Heart left ventricle (tissue), 16 donors: ENCODE measurements around the gene PAX5. TPM values are rescaled to one million over a fixed set of nuclear protein-coding genes. Genes with fewer than 3 reads are reported as not detected.

Source experiments
- ATAC-seq, 4 donors: fragments of 200-7000 bp; cut with Tn5 transposase; one replicate each; pipeline ENCODE4 v1.9.1; 2020 to 2022; ENCODE audit warnings: moderate library complexity in 4 of 4, mild to moderate bottlenecking in 3 of 4, moderate number of reproducible peaks in 1 of 4
- DNase-seq, 5 donors: peaks; one replicate each; pipeline ENCODE4 v3.0.0-alpha.2; 2020
- H3K27ac ChIP-seq, 12 donors: fragments of 200-600 bp; sonication (generic) in 4 of 12; one replicate each; pipeline versions ENCODE4 v1.5.0 to v1.8.0; 2016 to 2022; ENCODE audit warnings: mild to moderate bottlenecking in 2 of 12
- H3K27me3 ChIP-seq, 9 donors: fragments of 200-600 bp; sonication (generic) in 2 of 9; one replicate each; pipeline versions ENCODE4 v1.5.1 to v1.8.0; 2016 to 2022; ENCODE audit warnings: mild to moderate bottlenecking in 3 of 9
- H3K36me3 ChIP-seq, 9 donors: fragments of 200-600 bp; sonication (generic) in 2 of 9; one replicate each; pipeline versions ENCODE4 v1.5.0 to v1.8.0; 2018 to 2022; ENCODE audit warnings: mild to moderate bottlenecking in 2 of 9
- H3K4me1 ChIP-seq, 12 donors: fragments of 200-600 bp; sonication (generic) in 4 of 12; one replicate each; pipeline versions ENCODE4 v1.5.0 to v1.8.0; 2016 to 2022; ENCODE audit warnings: mild to moderate bottlenecking in 3 of 12
- H3K4me3 ChIP-seq, 12 donors: fragments of 200-600 bp; sonication (generic) in 4 of 12; one replicate each; pipeline versions ENCODE4 v1.5.0 to v1.8.0; 2017 to 2022; ENCODE audit warnings: mild to moderate bottlenecking in 9 of 12, moderate library complexity in 4 of 12
- H3K9me3 ChIP-seq, 12 donors: fragments of 200-600 bp; sonication (generic) in 4 of 12; one replicate each; pipeline versions ENCODE4 v1.5.0 to v1.8.0; 2016 to 2022; ENCODE audit warnings: mild to moderate bottlenecking in 1 of 12
- CTCF ChIP-seq, 12 donors: fragments of 200-600 bp; sonication (generic) in 4 of 12; IDR thresholded peaks; one replicate each; pipeline versions ENCODE4 v1.5.0 to v1.8.0; 2018 to 2022; ENCODE audit warnings: antibody characterized with exemption in 12 of 12, mild to moderate bottlenecking in 5 of 12
- POLR2A ChIP-seq, 2 donors: fragments of 450-650 bp; IDR thresholded peaks; one replicate each; pipeline ENCODE4 v1.6.1; 2017; ENCODE audit warnings: antibody characterized with exemption in 2 of 2, mild to moderate bottlenecking in 2 of 2, moderate library complexity in 2 of 2
- WGBS, 4 donors: extraction: QIAGEN DNeasy Blood & Tissue Kit in 2 of 4; methylation state at CpG; one replicate each; pipeline versions ENCODE4 v1.1.5 to v1.1.7; 2013 to 2018; 5-methylcytosine and 5-hydroxymethylcytosine counted together
- intact Hi-C, 10 donors: fragments of 100-400 bp; cut with DNase I; formaldehyde crosslinking; loops; one replicate each; pipeline versions ENCODE4 v1.11.1 to v1.14.2; 2022
- polyA plus RNA-seq, 2 donors: library from polyadenylated mRNA; stranded (reverse); fragments of 200-250 nt; gene quantifications; one replicate each; pipeline ENCODE4 v1.2.3, GENCODE V29; 2013
- total RNA-seq, 9 donors: library from RNA; depleted of rRNA in 2 of 9; stranded (reverse); fragments of >200 nt in 2 of 9; fragmentation: NEBNext Ultra II Directional in 3 of 9; extraction: Animal tissue kit (Norgen Biotek cat#: 25700) in 3 of 9; gene quantifications; one replicate each; pipeline versions ENCODE4 v1.1.0 to v1.2.4, GENCODE V29; 2016 to 2023
- donor health status: ischemic (EF 13 %, LVEDD 7.1; RV severe dilation, severe dysfunction).
- donor health status: healthy with polysubstance abuse.
- donor health status: DM: no; HTN: yes; CAD: no.
- donor health status: DM: no; HTN: no; CAD: no.
- donor health status: ischemic (EF 25% LVEDD 6.9; RV normal size, moderate dysfunction).
- donor health status: ischemic (EF 25% LVEDD 5.7; RV mildly dilated, moderate dysfunction).
- donor health status: healthy.
- donor health status: DM: yes; HTN: yes; CAD: no.
- donor health status: ischemic (EF 35%, LVEDD 5.7; RV mildly dilated, moderate dysfunction).
- donor health status: nonischemic (EF 11% LVEDD 7.7; RV severe dilation, severe dysfunction).
- donor health status: DM: yes; HTN: yes; CAD: no.
- donor health status: PGD.
- donor health status: ischemic (EF 29% LVEDD 5.4; RV normal size, mild dysfunction).
- donor health status: nonischemic (EF 23%, LVEDD 6.1; RV moderate dilation, normal function).

PAX5 gene
- total and polyA plus RNA-seq, 11 donors, result 0.01 to 0.37 (median 0.08) TPM; not detected in 7

- Histone ChIP-seq H3K27ac (no peak overlapping the region), H3K4me3 (no peak overlapping the region), H3K27me3 (peaks cover 0 to 16% (median 0%) of the 10 kb centered on the region in 9 donors), H3K9me3 (no peaks in the 10 kb centered on the region), H3K36me3 (no peaks in the 10 kb centered on the region), H3K4me1 (no peaks in the 10 kb centered on the region)
- TF ChIP-seq CTCF (IDR thresholded peaks at IDR 0.05) (no peak), POLR2A (IDR thresholded peaks at IDR 0.05) (no peak)
- ATAC-seq (no peak), DNase-seq (no peak)
- intact Hi-C loops, result loop anchor here in 1 of 10 donors (5.0 kb wide), 1 partner anchor 52 kb away; no protein-coding TSS in a partner anchor
- 62 to 72% (median 64%) methylated on average over 9 of the region's 9 CpGs for WGBS, 4 donors
Observed at GRCh38 chr9:36970007-36970888, 63.8 kb downstream of the PAX5 start.

- intact Hi-C loops, result no loop called here
- Histone ChIP-seq H3K9me3 (no peaks in the 10 kb centered on the region), H3K36me3 (no peaks in the 10 kb centered on the region), H3K4me1 (no peaks in the 10 kb centered on the region), H3K27ac (no peak overlapping the region), H3K27me3 (peaks cover 0 to 9% (median 0%) of the 10 kb centered on the region in 9 donors), H3K4me3 (no peak overlapping the region)
- ATAC-seq (peak in 1 of 4 donors; percentile 22), DNase-seq (no peak)
- no peak for TF ChIP-seq POLR2A (IDR thresholded peaks at IDR 0.05)
- no peak for TF ChIP-seq CTCF (IDR thresholded peaks at IDR 0.05)
- WGBS, 4 donors, result 59 to 76% (median 65%) methylated on average over 6 to 11 of the region's 11 CpGs
Observed at GRCh38 chr9:36969216-36969771, 64.8 kb downstream of the PAX5 start.

GRCh38 chr9:36968574-36969215 lies 65.4 kb downstream of the PAX5 start:
- Histone ChIP-seq H3K27ac (no peak overlapping the region), H3K27me3 (peaks cover 0 to 8% (median 0%) of the 10 kb centered on the region in 9 donors), H3K9me3 (no peaks in the 10 kb centered on the region), H3K36me3 (no peaks in the 10 kb centered on the region), H3K4me3 (no peak overlapping the region), H3K4me1 (no peaks in the 10 kb centered on the region)
- DNase-seq (no peak), ATAC-seq (peak in 1 of 4 donors; percentile 18)
- 70 to 84% (median 78%) methylated on average over 5 to 7 of the region's 7 CpGs for WGBS, 4 donors
- TF ChIP-seq POLR2A (IDR thresholded peaks at IDR 0.05) (no peak), CTCF (IDR thresholded peaks at IDR 0.05) (no peak)
- intact Hi-C loops, result no loop called here

GRCh38 chr9:36967997-36968396 lies 66.1 kb downstream of the PAX5 start:
- Histone ChIP-seq H3K27me3 (peaks cover 0 to 8% (median 0%) of the 10 kb centered on the region in 9 donors), H3K27ac (no peak overlapping the region), H3K36me3 (no peaks in the 10 kb centered on the region), H3K4me3 (no peak overlapping the region), H3K9me3 (no peaks in the 10 kb centered on the region), H3K4me1 (no peaks in the 10 kb centered on the region)
- ATAC-seq, result no peak
- 59 to 72% (median 70%) methylated on average over 7 of the region's 7 CpGs for WGBS, 4 donors
- DNase-seq, result no peak
- intact Hi-C loops, result no loop called here
- no peak for TF ChIP-seq POLR2A (IDR thresholded peaks at IDR 0.05)
- no peak for TF ChIP-seq CTCF (IDR thresholded peaks at IDR 0.05)
